Measurements from ENCODE around the gene DOHH. TPM values are rescaled to one million over a fixed set of nuclear protein-coding genes. Genes with fewer than 3 reads are reported as not detected.

The DOHH gene
- total RNA-seq, 1 donor from 2014 or later = 15.0 TPM

- Histone ChIP-seq H3K27ac (no peak overlapping the region), H3K36me3 (peaks cover 0 to 34% of the 10 kb centered on the region in 2 donors), H3K9me3 (no peaks in the 10 kb centered on the region), H3K4me1 (peaks cover 19% of the 10 kb centered on the region), H3K4me3 (no peak overlapping the region), H3K27me3 (no peaks in the 10 kb centered on the region)
- no peak for TF ChIP-seq CTCF (IDR thresholded peaks at IDR 0.05)
- no peak for TF ChIP-seq POLR2A (IDR thresholded peaks at IDR 0.05)
- TF ChIP-seq POLR2AphosphoS5 (IDR thresholded peaks at IDR 0.05; ENCODE audit: insufficient read depth in 1 of 2, low read depth in 1 of 2) = no peak
- intact Hi-C loops (cut with DNase I) = no loop called here
- no peak for DNase-seq (ENCODE audit: extremely low spot score in 2 of 2)
Measured at GRCh38 chr19:3494559-3494958, 5.9 kb downstream of the DOHH start.

- Histone ChIP-seq H3K4me3 (no peak overlapping the region), H3K36me3 (peaks cover 0 to 34% of the 10 kb centered on the region in 2 donors), H3K4me1 (peaks cover 13% of the 10 kb centered on the region), H3K9me3 (no peaks in the 10 kb centered on the region), H3K27ac (no peak overlapping the region), H3K27me3 (no peaks in the 10 kb centered on the region)
- no peak for DNase-seq (ENCODE audit: extremely low spot score in 2 of 2)
- intact Hi-C loops (cut with DNase I) = no loop called here
- TF ChIP-seq POLR2A (IDR thresholded peaks at IDR 0.05) (no peak), POLR2AphosphoS5 (IDR thresholded peaks at IDR 0.05; ENCODE audit: insufficient read depth in 1 of 2, low read depth in 1 of 2) (no peak), CTCF (IDR thresholded peaks at IDR 0.05) (no peak)
Measured at GRCh38 chr19:3494051-3494450, 6.4 kb downstream of the DOHH start.

DNA sequence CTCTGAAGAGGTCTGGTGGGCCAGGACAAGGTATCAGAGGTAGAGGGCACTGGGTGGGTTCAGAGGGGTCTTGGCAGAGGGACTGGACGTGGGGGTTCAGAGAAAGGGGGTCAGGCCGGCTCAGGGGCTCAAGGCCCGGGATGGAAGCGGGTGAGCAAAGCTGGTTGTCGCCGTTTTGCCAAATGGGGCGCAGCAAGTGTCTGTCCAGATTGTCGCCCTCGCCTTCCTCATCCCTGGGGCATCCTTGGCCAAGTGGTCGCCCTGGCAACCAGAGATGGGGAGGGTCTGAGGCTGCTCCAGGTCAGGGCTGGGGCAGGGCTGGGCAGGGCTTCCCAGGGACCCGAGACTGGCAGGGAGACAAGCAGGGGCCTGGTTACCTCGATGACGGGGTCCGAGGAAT is 6.8 kb downstream of the DOHH start:
- no peak for TF ChIP-seq POLR2AphosphoS5 (IDR thresholded peaks at IDR 0.05; ENCODE audit: insufficient read depth in 1 of 2, low read depth in 1 of 2)
- TF ChIP-seq POLR2A (IDR thresholded peaks at IDR 0.05) = no peak
- TF ChIP-seq CTCF (IDR thresholded peaks at IDR 0.05) = no peak
- intact Hi-C loops (cut with DNase I) = no loop called here
- Histone ChIP-seq H3K4me3 (no peak overlapping the region), H3K9me3 (no peaks in the 10 kb centered on the region), H3K27me3 (no peaks in the 10 kb centered on the region), H3K27ac (no peak overlapping the region), H3K36me3 (peaks cover 0 to 34% of the 10 kb centered on the region in 2 donors), H3K4me1 (peaks cover 11% of the 10 kb centered on the region)
- no peak for DNase-seq (ENCODE audit: extremely low spot score in 2 of 2)

DNA sequence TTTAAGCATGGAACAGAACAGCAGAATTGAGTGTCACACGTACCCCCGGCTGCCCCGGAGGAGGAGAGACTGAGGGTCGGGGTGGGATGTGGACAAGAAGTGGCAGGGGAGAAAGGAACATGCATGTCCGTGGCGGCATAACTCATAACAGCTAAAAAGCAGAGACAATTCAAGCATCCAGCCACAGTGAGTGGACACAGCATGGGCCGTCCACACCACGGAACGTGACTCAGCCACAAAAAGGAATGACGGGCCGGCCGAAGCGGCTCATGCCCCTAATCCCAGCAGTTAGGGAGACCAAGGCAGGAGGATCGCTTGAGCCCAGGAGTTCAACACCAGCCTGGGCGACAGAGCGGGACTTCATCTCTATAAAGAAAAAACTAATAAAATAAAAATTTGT is 7.6 kb downstream of the DOHH start:
- TF ChIP-seq POLR2AphosphoS5 (IDR thresholded peaks at IDR 0.05; ENCODE audit: insufficient read depth in 1 of 2, low read depth in 1 of 2) (no peak), CTCF (IDR thresholded peaks at IDR 0.05) (no peak), POLR2A (IDR thresholded peaks at IDR 0.05) (no peak)
- DNase-seq (ENCODE audit: extremely low spot score in 2 of 2) = no peak
- Histone ChIP-seq H3K36me3 (peaks cover 0 to 34% of the 10 kb centered on the region in 2 donors), H3K4me1 (peaks cover 11% of the 10 kb centered on the region), H3K4me3 (no peak overlapping the region), H3K27ac (no peak overlapping the region), H3K9me3 (no peaks in the 10 kb centered on the region), H3K27me3 (no peaks in the 10 kb centered on the region)
- intact Hi-C loops (cut with DNase I) = no loop called here

DNA sequence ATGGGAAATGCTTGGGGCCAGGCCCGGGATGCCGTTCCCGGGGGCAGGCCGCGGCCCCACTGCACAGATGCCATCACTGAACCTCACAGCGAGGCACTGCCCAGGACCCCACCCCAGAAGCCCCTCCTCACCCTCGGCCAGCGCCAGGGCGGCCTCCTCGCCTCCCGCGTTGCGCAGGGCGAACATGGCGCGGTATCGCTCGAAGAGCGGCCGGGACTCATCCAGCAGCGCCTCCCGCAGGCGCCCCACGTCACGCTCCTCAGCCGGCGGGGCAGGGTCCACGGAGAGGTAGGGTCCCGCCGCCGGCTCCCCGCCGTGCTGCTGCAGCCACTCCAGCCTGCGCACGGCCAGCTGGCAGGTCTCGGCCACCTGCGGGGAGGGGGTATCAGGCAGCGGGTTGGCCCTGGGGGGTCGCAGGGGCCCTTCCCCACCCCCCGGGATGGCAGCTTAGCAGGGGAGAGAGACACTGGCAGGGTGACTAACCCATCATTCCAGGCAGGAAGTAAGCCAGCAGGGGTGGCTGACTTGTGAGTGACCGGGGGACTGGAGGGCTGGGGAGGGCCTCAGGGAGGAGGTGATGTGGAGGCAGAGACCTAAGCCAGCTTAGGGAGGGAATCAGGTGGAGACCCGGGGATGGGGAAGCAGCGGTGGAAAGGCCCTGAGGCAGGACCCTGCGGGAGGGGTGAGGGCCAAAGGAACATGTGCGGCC is 8.2 kb downstream of the DOHH start:
- Histone ChIP-seq H3K27me3 (no peaks in the 10 kb centered on the region), H3K36me3 (peaks cover 0 to 34% of the 10 kb centered on the region in 2 donors), H3K27ac (no peak overlapping the region), H3K4me3 (no peak overlapping the region), H3K4me1 (peaks cover 11% of the 10 kb centered on the region), H3K9me3 (no peaks in the 10 kb centered on the region)
- TF ChIP-seq CTCF (IDR thresholded peaks at IDR 0.05) = no peak
- TF ChIP-seq POLR2A (IDR thresholded peaks at IDR 0.05) = no peak
- TF ChIP-seq POLR2AphosphoS5 (IDR thresholded peaks at IDR 0.05; ENCODE audit: insufficient read depth in 1 of 2, low read depth in 1 of 2) = no peak
- no peak for DNase-seq (ENCODE audit: extremely low spot score in 2 of 2)
- intact Hi-C loops (cut with DNase I) = no loop called here

All from vagina (tissue), 2 donors.